ENCODE data around the gene IL10.
A peak's percentile ranks its signal among the peaks of the same experiment; 100 is the strongest.

Gene IL10

GRCh38 chr1:206744683-206745082 is 27.6 kb downstream of the IL10 start:
- Histone ChIP-seq H3K79me1 (ENCODE audit: low read depth, low read length) (no peaks in the 10 kb centered on the region), H3K36me3 (replicated peaks in 1 of 2; ENCODE audit: control insufficient read depth in 2 of 2, insufficient read depth in 2 of 2, low read length in 2 of 2) (no peaks in the 10 kb centered on the region), H3K4me1 (ENCODE audit: control insufficient read depth in 2 of 2, insufficient read depth in 1 of 2, low read depth in 1 of 2, low read length in 2 of 2) (peaks cover 0 to 5% of the 10 kb centered on the region in 2 donors), H3K23ac (ENCODE audit: low read depth, low read length, poor library complexity) (no peak overlapping the region), H2BK15ac (ENCODE audit: low read length) (no peak overlapping the region), H2BK120ac (ENCODE audit: low read depth, low read length) (no peak overlapping the region), H4K91ac (ENCODE audit: low read depth, low read length, poor library complexity) (no peak overlapping the region), H3K27me3 (ENCODE audit: control insufficient read depth in 3 of 3, insufficient read depth in 3 of 3, low read depth in 1 of 3, low read length in 3 of 3) (peaks cover 0 to 4% (median 0%) of the 10 kb centered on the region in 3 experiments), H2BK5ac (ENCODE audit: low read length) (no peak overlapping the region), H3K9ac (ENCODE audit: low read depth, low read length, poor library complexity) (no peak overlapping the region), H3K4ac (ENCODE audit: low read length) (no peak overlapping the region), H2AFZ (ENCODE audit: low read length) (no peak overlapping the region), H3K27ac (replicated peaks; ENCODE audit: low read length) (no peak overlapping the region), H3K18ac (ENCODE audit: low read length) (peak overlapping the region; percentile 48), H2BK12ac (ENCODE audit: low read length) (no peak overlapping the region), H3K4me2 (ENCODE audit: insufficient read depth, low read length, poor library complexity, severe bottlenecking) (no peak overlapping the region), H3K9me3 (replicated peaks in 1 of 2; ENCODE audit: control insufficient read depth in 2 of 2, insufficient read depth in 1 of 2, low read depth in 1 of 2, low read length in 2 of 2) (no peaks in the 10 kb centered on the region), H4K8ac (ENCODE audit: low read depth, low read length) (no peak overlapping the region), H3K14ac (ENCODE audit: low read length) (no peak overlapping the region), H2AK5ac (ENCODE audit: low read depth, low read length) (no peak overlapping the region), H3K4me3 (ENCODE audit: low read length in 2 of 2) (peak overlapping the region in 1 of 2 donors; percentile 57)
- DNase-seq (ENCODE audit: low spot score), result no peak
- WGBS, 2 donors (ENCODE audit: extremely low coverage in 2 of 2, insufficient read length in 2 of 2, insufficient replicate concordance in 1 of 2), result no CpG with 5 or more reads among the region's 4 CpGs

GRCh38 chr1:206742719-206743383 is 29.4 kb downstream of the IL10 start:
- H3K4me3 ChIP-seq (ENCODE audit: low read length in 2 of 2), result no peak overlapping the region
- no peak overlapping the region for H3K4ac ChIP-seq (ENCODE audit: low read length)
- H4K8ac ChIP-seq (ENCODE audit: low read depth, low read length), result no peak overlapping the region
- H2AK5ac ChIP-seq (ENCODE audit: low read depth, low read length), result no peak overlapping the region
- no peak overlapping the region for H4K91ac ChIP-seq (ENCODE audit: low read depth, low read length, poor library complexity)
- no peak overlapping the region for H2BK12ac ChIP-seq (ENCODE audit: low read length)
- H3K4me1 ChIP-seq (ENCODE audit: control insufficient read depth in 2 of 2, insufficient read depth in 1 of 2, low read depth in 1 of 2, low read length in 2 of 2), result peaks cover 3 to 13% of the 10 kb centered on the region in 2 donors
- no peak overlapping the region for H3K23ac ChIP-seq (ENCODE audit: low read depth, low read length, poor library complexity)
- H3K27me3 ChIP-seq (ENCODE audit: control insufficient read depth in 3 of 3, insufficient read depth in 3 of 3, low read depth in 1 of 3, low read length in 3 of 3), result no peaks in the 10 kb centered on the region
- no peaks in the 10 kb centered on the region for H3K36me3 ChIP-seq (replicated peaks in 1 of 2; ENCODE audit: control insufficient read depth in 2 of 2, insufficient read depth in 2 of 2, low read length in 2 of 2)
- no peak overlapping the region for H3K14ac ChIP-seq (ENCODE audit: low read length)
- no peak for DNase-seq (ENCODE audit: low spot score)
- peak overlapping the region; percentile 33 for H3K9ac ChIP-seq (ENCODE audit: low read depth, low read length, poor library complexity)
- no peak overlapping the region for H2BK120ac ChIP-seq (ENCODE audit: low read depth, low read length)
- no peaks in the 10 kb centered on the region for H3K79me1 ChIP-seq (ENCODE audit: low read depth, low read length)
- no peaks in the 10 kb centered on the region for H3K9me3 ChIP-seq (replicated peaks in 1 of 2; ENCODE audit: control insufficient read depth in 2 of 2, insufficient read depth in 1 of 2, low read depth in 1 of 2, low read length in 2 of 2)
- no peak overlapping the region for H3K27ac ChIP-seq (replicated peaks; ENCODE audit: low read length)
- no CpG with 5 or more reads among the region's 13 CpGs for WGBS, 2 donors (ENCODE audit: extremely low coverage in 2 of 2, insufficient read length in 2 of 2, insufficient replicate concordance in 1 of 2)
- peak overlapping the region; percentile 46 for H3K18ac ChIP-seq (ENCODE audit: low read length)
- H2AFZ ChIP-seq (ENCODE audit: low read length), result no peak overlapping the region
- no peak overlapping the region for H3K4me2 ChIP-seq (ENCODE audit: insufficient read depth, low read length, poor library complexity, severe bottlenecking)
- H2BK15ac ChIP-seq (ENCODE audit: low read length), result no peak overlapping the region
- no peak overlapping the region for H2BK5ac ChIP-seq (ENCODE audit: low read length)

- Histone ChIP-seq H3K9ac (ENCODE audit: low read depth, low read length, poor library complexity) (no peak overlapping the region), H2BK5ac (ENCODE audit: low read length) (no peak overlapping the region), H3K4me1 (ENCODE audit: control insufficient read depth in 2 of 2, insufficient read depth in 1 of 2, low read depth in 1 of 2, low read length in 2 of 2) (peaks cover 3 to 17% of the 10 kb centered on the region in 2 donors), H2BK12ac (ENCODE audit: low read length) (no peak overlapping the region), H3K9me3 (replicated peaks in 1 of 2; ENCODE audit: control insufficient read depth in 2 of 2, insufficient read depth in 1 of 2, low read depth in 1 of 2, low read length in 2 of 2) (no peaks in the 10 kb centered on the region), H3K79me1 (ENCODE audit: low read depth, low read length) (no peaks in the 10 kb centered on the region), H2BK15ac (ENCODE audit: low read length) (no peak overlapping the region), H3K18ac (ENCODE audit: low read length) (peak overlapping the region; percentile 54), H2BK120ac (ENCODE audit: low read depth, low read length) (no peak overlapping the region), H3K27ac (replicated peaks; ENCODE audit: low read length) (no peak overlapping the region), H3K4me2 (ENCODE audit: insufficient read depth, low read length, poor library complexity, severe bottlenecking) (no peak overlapping the region), H3K36me3 (replicated peaks in 1 of 2; ENCODE audit: control insufficient read depth in 2 of 2, insufficient read depth in 2 of 2, low read length in 2 of 2) (no peaks in the 10 kb centered on the region), H3K23ac (ENCODE audit: low read depth, low read length, poor library complexity) (peak overlapping the region; percentile 52), H3K27me3 (ENCODE audit: control insufficient read depth in 3 of 3, insufficient read depth in 3 of 3, low read depth in 1 of 3, low read length in 3 of 3) (no peaks in the 10 kb centered on the region), H2AK5ac (ENCODE audit: low read depth, low read length) (no peak overlapping the region), H4K8ac (ENCODE audit: low read depth, low read length) (no peak overlapping the region), H4K91ac (ENCODE audit: low read depth, low read length, poor library complexity) (no peak overlapping the region), H3K4ac (ENCODE audit: low read length) (no peak overlapping the region), H3K4me3 (ENCODE audit: low read length in 2 of 2) (no peak overlapping the region), H3K14ac (ENCODE audit: low read length) (no peak overlapping the region), H2AFZ (ENCODE audit: low read length) (no peak overlapping the region)
- no peak for DNase-seq (ENCODE audit: low spot score)
- WGBS, 2 donors (ENCODE audit: extremely low coverage in 2 of 2, insufficient read length in 2 of 2, insufficient replicate concordance in 1 of 2), result no CpG with 5 or more reads among the region's 6 CpGs
Observed at GRCh38 chr1:206741142-206741701, 31.1 kb downstream of the IL10 start.

GRCh38 chr1:206739411-206740076 is 32.8 kb downstream of the IL10 start:
- no peak for DNase-seq (ENCODE audit: low spot score)
- Histone ChIP-seq H3K4me3 (ENCODE audit: low read length in 2 of 2) (no peak overlapping the region), H2BK15ac (ENCODE audit: low read length) (no peak overlapping the region), H2AK5ac (ENCODE audit: low read depth, low read length) (no peak overlapping the region), H3K9ac (ENCODE audit: low read depth, low read length, poor library complexity) (no peak overlapping the region), H3K4me2 (ENCODE audit: insufficient read depth, low read length, poor library complexity, severe bottlenecking) (no peak overlapping the region), H2AFZ (ENCODE audit: low read length) (no peak overlapping the region), H3K18ac (ENCODE audit: low read length) (no peak overlapping the region), H2BK120ac (ENCODE audit: low read depth, low read length) (no peak overlapping the region), H3K4ac (ENCODE audit: low read length) (no peak overlapping the region), H4K91ac (ENCODE audit: low read depth, low read length, poor library complexity) (no peak overlapping the region), H3K4me1 (ENCODE audit: control insufficient read depth in 2 of 2, insufficient read depth in 1 of 2, low read depth in 1 of 2, low read length in 2 of 2) (peaks cover 3 to 17% of the 10 kb centered on the region in 2 donors), H3K14ac (ENCODE audit: low read length) (no peak overlapping the region), H3K9me3 (replicated peaks in 1 of 2; ENCODE audit: control insufficient read depth in 2 of 2, insufficient read depth in 1 of 2, low read depth in 1 of 2, low read length in 2 of 2) (no peaks in the 10 kb centered on the region), H3K27me3 (ENCODE audit: control insufficient read depth in 3 of 3, insufficient read depth in 3 of 3, low read depth in 1 of 3, low read length in 3 of 3) (no peaks in the 10 kb centered on the region), H3K23ac (ENCODE audit: low read depth, low read length, poor library complexity) (no peak overlapping the region), H2BK5ac (ENCODE audit: low read length) (no peak overlapping the region), H2BK12ac (ENCODE audit: low read length) (no peak overlapping the region), H4K8ac (ENCODE audit: low read depth, low read length) (no peak overlapping the region), H3K79me1 (ENCODE audit: low read depth, low read length) (no peaks in the 10 kb centered on the region), H3K36me3 (replicated peaks in 1 of 2; ENCODE audit: control insufficient read depth in 2 of 2, insufficient read depth in 2 of 2, low read length in 2 of 2) (peaks cover 8 to 11% of the 10 kb centered on the region in 2 donors), H3K27ac (replicated peaks; ENCODE audit: low read length) (no peak overlapping the region)
- no CpG with 5 or more reads among the region's 5 CpGs for WGBS, 2 donors (ENCODE audit: extremely low coverage in 2 of 2, insufficient read length in 2 of 2, insufficient replicate concordance in 1 of 2)
